ENCODE data around the gene RALBP1.

The RALBP1 gene

GRCh38 chr18:9562584-9562983 is 87.3 kb downstream of the RALBP1 start:
- Histone ChIP-seq H3K36me3 (ENCODE audit: control insufficient read depth, insufficient read depth, low read length) (peaks cover 5% of the 10 kb centered on the region), H3K4me3 (ENCODE audit: low read length) (no peak overlapping the region), H3K9ac (ENCODE audit: low read length) (no peak overlapping the region), H3K27me3 (ENCODE audit: control insufficient read depth, insufficient read depth, low read length) (no peaks in the 10 kb centered on the region), H3K9me3 (ENCODE audit: control insufficient read depth, low read length) (no peaks in the 10 kb centered on the region), H3K4me1 (ENCODE audit: control insufficient read depth, insufficient read depth, low read length) (no peaks in the 10 kb centered on the region)

GRCh38 chr18:9563331-9563730 is 88.0 kb downstream of the RALBP1 start:
- peaks cover 5% of the 10 kb centered on the region for H3K36me3 ChIP-seq (ENCODE audit: control insufficient read depth, insufficient read depth, low read length)
- H3K27me3 ChIP-seq (ENCODE audit: control insufficient read depth, insufficient read depth, low read length): no peaks in the 10 kb centered on the region
- H3K9ac ChIP-seq (ENCODE audit: low read length): no peak overlapping the region
- no peaks in the 10 kb centered on the region for H3K4me1 ChIP-seq (ENCODE audit: control insufficient read depth, insufficient read depth, low read length)
- no peaks in the 10 kb centered on the region for H3K9me3 ChIP-seq (ENCODE audit: control insufficient read depth, low read length)
- no peak overlapping the region for H3K4me3 ChIP-seq (ENCODE audit: low read length)

DNA sequence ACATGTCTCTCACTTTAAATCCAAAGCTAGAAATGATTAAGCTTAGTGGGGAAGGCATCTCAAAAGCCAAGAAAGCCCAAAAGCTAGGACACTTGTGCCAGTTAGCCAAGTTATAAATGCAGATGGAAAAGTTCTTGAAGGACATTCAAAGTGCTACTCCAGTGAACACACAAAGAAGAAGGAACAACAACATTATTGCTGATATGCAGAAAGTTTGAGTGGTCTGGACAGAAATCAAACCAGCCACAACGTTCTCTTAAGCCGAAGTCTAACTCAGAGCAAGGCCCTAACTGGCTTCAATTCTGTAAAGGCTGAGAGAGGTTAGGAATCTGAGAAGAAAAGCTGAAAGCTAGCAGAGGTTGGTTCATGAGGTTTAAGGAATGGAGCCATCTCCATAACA is 90.1 kb downstream of the RALBP1 start:
- no peak overlapping the region for H3K9ac ChIP-seq (ENCODE audit: low read length)
- H3K36me3 ChIP-seq (ENCODE audit: control insufficient read depth, insufficient read depth, low read length): peaks cover 5% of the 10 kb centered on the region
- no peaks in the 10 kb centered on the region for H3K27me3 ChIP-seq (ENCODE audit: control insufficient read depth, insufficient read depth, low read length)
- H3K4me1 ChIP-seq (ENCODE audit: control insufficient read depth, insufficient read depth, low read length): peaks cover 3% of the 10 kb centered on the region
- H3K4me3 ChIP-seq (ENCODE audit: low read length): no peak overlapping the region
- no peaks in the 10 kb centered on the region for H3K9me3 ChIP-seq (ENCODE audit: control insufficient read depth, low read length)

- Histone ChIP-seq H3K9me3 (ENCODE audit: control insufficient read depth, low read length) (no peaks in the 10 kb centered on the region), H3K36me3 (ENCODE audit: control insufficient read depth, insufficient read depth, low read length) (no peaks in the 10 kb centered on the region), H3K27me3 (ENCODE audit: control insufficient read depth, insufficient read depth, low read length) (no peaks in the 10 kb centered on the region), H3K4me3 (ENCODE audit: low read length) (no peak overlapping the region), H3K4me1 (ENCODE audit: control insufficient read depth, insufficient read depth, low read length) (peaks cover 3% of the 10 kb centered on the region), H3K9ac (ENCODE audit: low read length) (no peak overlapping the region)
Observed at GRCh38 chr18:9568186-9568585, 92.9 kb downstream of the RALBP1 start.

DNA sequence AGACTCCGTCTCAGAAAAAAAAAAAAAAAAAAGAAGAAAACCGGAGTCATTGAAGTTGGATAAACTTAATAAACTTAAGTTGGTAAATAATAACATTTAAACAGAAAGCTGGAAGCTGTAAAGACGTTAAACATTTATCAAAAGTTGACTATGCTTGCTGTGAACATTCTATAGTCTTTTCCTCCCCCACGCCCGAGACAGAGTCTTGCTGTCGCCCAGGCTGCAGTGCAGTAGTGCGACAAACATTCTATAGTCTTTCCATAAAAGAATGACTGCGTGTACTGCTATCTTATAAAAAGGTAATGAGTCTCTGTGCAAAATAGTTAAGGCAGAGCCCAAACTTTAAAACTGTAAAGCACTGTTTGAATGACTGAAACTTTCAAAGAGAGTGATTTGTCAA is 93.9 kb downstream of the RALBP1 start:
- H3K4me3 ChIP-seq (ENCODE audit: low read length): no peak overlapping the region
- no peak overlapping the region for H3K9ac ChIP-seq (ENCODE audit: low read length)
- H3K9me3 ChIP-seq (ENCODE audit: control insufficient read depth, low read length): no peaks in the 10 kb centered on the region
- no peaks in the 10 kb centered on the region for H3K27me3 ChIP-seq (ENCODE audit: control insufficient read depth, insufficient read depth, low read length)
- peaks cover 3% of the 10 kb centered on the region for H3K4me1 ChIP-seq (ENCODE audit: control insufficient read depth, insufficient read depth, low read length)
- H3K36me3 ChIP-seq (ENCODE audit: control insufficient read depth, insufficient read depth, low read length): no peaks in the 10 kb centered on the region

DNA sequence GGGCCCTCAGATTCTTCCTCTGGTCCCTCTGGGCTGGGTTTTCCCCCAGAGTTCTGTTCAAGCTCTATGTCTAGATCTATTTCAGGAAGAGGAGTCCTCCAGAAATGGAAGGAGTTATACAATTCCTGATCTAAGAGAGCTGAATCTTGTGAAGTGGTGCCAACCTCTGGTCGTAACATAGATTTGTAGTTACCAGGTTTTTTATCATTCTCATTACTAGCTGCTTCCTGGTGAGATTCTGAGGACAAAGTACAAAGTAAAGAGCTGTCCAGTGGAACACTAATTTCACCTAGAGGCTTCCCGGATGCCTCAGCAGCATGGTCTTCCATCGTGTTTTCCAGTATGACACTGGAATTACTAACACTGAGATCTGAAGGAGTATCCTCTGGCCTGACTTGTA is 94.9 kb downstream of the RALBP1 start:
- no peaks in the 10 kb centered on the region for H3K9me3 ChIP-seq (ENCODE audit: control insufficient read depth, low read length)
- no peak overlapping the region for H3K4me3 ChIP-seq (ENCODE audit: low read length)
- no peaks in the 10 kb centered on the region for H3K36me3 ChIP-seq (ENCODE audit: control insufficient read depth, insufficient read depth, low read length)
- H3K27me3 ChIP-seq (ENCODE audit: control insufficient read depth, insufficient read depth, low read length): no peaks in the 10 kb centered on the region
- H3K9ac ChIP-seq (ENCODE audit: low read length): no peak overlapping the region
- peaks cover 3% of the 10 kb centered on the region for H3K4me1 ChIP-seq (ENCODE audit: control insufficient read depth, insufficient read depth, low read length)

- no peak overlapping the region for H3K4me3 ChIP-seq (ENCODE audit: low read length)
- H3K27me3 ChIP-seq (ENCODE audit: control insufficient read depth, insufficient read depth, low read length): no peaks in the 10 kb centered on the region
- H3K36me3 ChIP-seq (ENCODE audit: control insufficient read depth, insufficient read depth, low read length): no peaks in the 10 kb centered on the region
- no peaks in the 10 kb centered on the region for H3K9me3 ChIP-seq (ENCODE audit: control insufficient read depth, low read length)
- H3K9ac ChIP-seq (ENCODE audit: low read length): no peak overlapping the region
- peaks cover 3% of the 10 kb centered on the region for H3K4me1 ChIP-seq (ENCODE audit: control insufficient read depth, insufficient read depth, low read length)
Observed at GRCh38 chr18:9571546-9571945, 96.2 kb downstream of the RALBP1 start.

- no peaks in the 10 kb centered on the region for H3K36me3 ChIP-seq (ENCODE audit: control insufficient read depth, insufficient read depth, low read length)
- no peak overlapping the region for H3K4me3 ChIP-seq (ENCODE audit: low read length)
- H3K9me3 ChIP-seq (ENCODE audit: control insufficient read depth, low read length): no peaks in the 10 kb centered on the region
- H3K27me3 ChIP-seq (ENCODE audit: control insufficient read depth, insufficient read depth, low read length): no peaks in the 10 kb centered on the region
- H3K9ac ChIP-seq (ENCODE audit: low read length): no peak overlapping the region
- H3K4me1 ChIP-seq (ENCODE audit: control insufficient read depth, insufficient read depth, low read length): peaks cover 3% of the 10 kb centered on the region
Observed at GRCh38 chr18:9574473-9575115, 99.3 kb downstream of the RALBP1 start.

GRCh38 chr18:9575558-9575957 is 100.2 kb downstream of the RALBP1 start:
- H3K9me3 ChIP-seq (ENCODE audit: control insufficient read depth, low read length): no peaks in the 10 kb centered on the region
- no peaks in the 10 kb centered on the region for H3K36me3 ChIP-seq (ENCODE audit: control insufficient read depth, insufficient read depth, low read length)
- H3K4me1 ChIP-seq (ENCODE audit: control insufficient read depth, insufficient read depth, low read length): no peaks in the 10 kb centered on the region
- H3K9ac ChIP-seq (ENCODE audit: low read length): no peak overlapping the region
- H3K4me3 ChIP-seq (ENCODE audit: low read length): no peak overlapping the region
- H3K27me3 ChIP-seq (ENCODE audit: control insufficient read depth, insufficient read depth, low read length): no peaks in the 10 kb centered on the region

- H3K4me3 ChIP-seq (ENCODE audit: low read length): no peak overlapping the region
- no peaks in the 10 kb centered on the region for H3K36me3 ChIP-seq (ENCODE audit: control insufficient read depth, insufficient read depth, low read length)
- no peaks in the 10 kb centered on the region for H3K9me3 ChIP-seq (ENCODE audit: control insufficient read depth, low read length)
- no peaks in the 10 kb centered on the region for H3K27me3 ChIP-seq (ENCODE audit: control insufficient read depth, insufficient read depth, low read length)
- no peaks in the 10 kb centered on the region for H3K4me1 ChIP-seq (ENCODE audit: control insufficient read depth, insufficient read depth, low read length)
- H3K9ac ChIP-seq (ENCODE audit: low read length): no peak overlapping the region
Observed at GRCh38 chr18:9577361-9577760, 102.0 kb downstream of the RALBP1 start.

GRCh38 chr18:9578306-9578705 is 103.0 kb downstream of the RALBP1 start:
- Histone ChIP-seq H3K4me3 (ENCODE audit: low read length) (no peak overlapping the region), H3K9ac (ENCODE audit: low read length) (no peak overlapping the region), H3K4me1 (ENCODE audit: control insufficient read depth, insufficient read depth, low read length) (no peaks in the 10 kb centered on the region), H3K9me3 (ENCODE audit: control insufficient read depth, low read length) (no peaks in the 10 kb centered on the region), H3K36me3 (ENCODE audit: control insufficient read depth, insufficient read depth, low read length) (no peaks in the 10 kb centered on the region), H3K27me3 (ENCODE audit: control insufficient read depth, insufficient read depth, low read length) (no peaks in the 10 kb centered on the region)

- H3K9ac ChIP-seq (ENCODE audit: low read length): no peak overlapping the region
- no peaks in the 10 kb centered on the region for H3K27me3 ChIP-seq (ENCODE audit: control insufficient read depth, insufficient read depth, low read length)
- no peak overlapping the region for H3K4me3 ChIP-seq (ENCODE audit: low read length)
- no peaks in the 10 kb centered on the region for H3K36me3 ChIP-seq (ENCODE audit: control insufficient read depth, insufficient read depth, low read length)
- H3K9me3 ChIP-seq (ENCODE audit: control insufficient read depth, low read length): no peaks in the 10 kb centered on the region
- no peaks in the 10 kb centered on the region for H3K4me1 ChIP-seq (ENCODE audit: control insufficient read depth, insufficient read depth, low read length)
Observed at GRCh38 chr18:9581667-9582066, 106.4 kb downstream of the RALBP1 start.

DNA sequence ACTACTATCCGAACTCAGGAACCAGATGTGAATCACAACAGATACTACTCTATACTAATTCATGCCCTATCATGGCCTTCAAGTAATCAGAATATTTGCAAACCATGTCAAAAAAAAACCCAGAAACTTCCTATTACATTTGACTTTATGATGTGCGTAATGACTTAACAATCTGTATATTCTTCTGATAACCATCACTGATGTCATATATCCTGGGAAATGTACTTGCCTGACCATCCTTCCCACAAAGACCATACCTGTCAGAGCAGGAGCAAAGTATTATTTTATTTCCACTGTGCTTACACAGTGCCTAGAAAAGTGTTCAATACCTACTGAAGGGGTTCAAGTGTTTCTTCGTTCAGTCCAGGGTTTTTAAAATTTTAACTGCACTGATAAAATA is 111.5 kb downstream of the RALBP1 start:
- no peaks in the 10 kb centered on the region for H3K4me1 ChIP-seq (ENCODE audit: control insufficient read depth, insufficient read depth, low read length)
- no peak overlapping the region for H3K4me3 ChIP-seq (ENCODE audit: low read length)
- H3K27me3 ChIP-seq (ENCODE audit: control insufficient read depth, insufficient read depth, low read length): no peaks in the 10 kb centered on the region
- H3K9ac ChIP-seq (ENCODE audit: low read length): no peak overlapping the region
- no peaks in the 10 kb centered on the region for H3K9me3 ChIP-seq (ENCODE audit: control insufficient read depth, low read length)
- H3K36me3 ChIP-seq (ENCODE audit: control insufficient read depth, insufficient read depth, low read length): no peaks in the 10 kb centered on the region
